HG03442 (cell line): ENCODE data around the gene YIF1B.
"Not testable (repeated sequence)": the region's sequence is repeated elsewhere in the genome, so short reads cannot be mapped to it uniquely, and the experiment has no call there.

Experiments used
- ATAC-seq: cut with Tn5 transposase; IDR thresholded peaks from one replicate; pipeline ENCODE4 v1.9.1; 2021; ENCODE audit warnings: mild to moderate bottlenecking, moderate library complexity; ENCODE audit not compliant: unreplicated experiment

The YIF1B gene, protein sequence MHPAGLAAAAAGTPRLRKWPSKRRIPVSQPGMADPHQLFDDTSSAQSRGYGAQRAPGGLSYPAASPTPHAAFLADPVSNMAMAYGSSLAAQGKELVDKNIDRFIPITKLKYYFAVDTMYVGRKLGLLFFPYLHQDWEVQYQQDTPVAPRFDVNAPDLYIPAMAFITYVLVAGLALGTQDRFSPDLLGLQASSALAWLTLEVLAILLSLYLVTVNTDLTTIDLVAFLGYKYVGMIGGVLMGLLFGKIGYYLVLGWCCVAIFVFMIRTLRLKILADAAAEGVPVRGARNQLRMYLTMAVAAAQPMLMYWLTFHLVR

DNA sequence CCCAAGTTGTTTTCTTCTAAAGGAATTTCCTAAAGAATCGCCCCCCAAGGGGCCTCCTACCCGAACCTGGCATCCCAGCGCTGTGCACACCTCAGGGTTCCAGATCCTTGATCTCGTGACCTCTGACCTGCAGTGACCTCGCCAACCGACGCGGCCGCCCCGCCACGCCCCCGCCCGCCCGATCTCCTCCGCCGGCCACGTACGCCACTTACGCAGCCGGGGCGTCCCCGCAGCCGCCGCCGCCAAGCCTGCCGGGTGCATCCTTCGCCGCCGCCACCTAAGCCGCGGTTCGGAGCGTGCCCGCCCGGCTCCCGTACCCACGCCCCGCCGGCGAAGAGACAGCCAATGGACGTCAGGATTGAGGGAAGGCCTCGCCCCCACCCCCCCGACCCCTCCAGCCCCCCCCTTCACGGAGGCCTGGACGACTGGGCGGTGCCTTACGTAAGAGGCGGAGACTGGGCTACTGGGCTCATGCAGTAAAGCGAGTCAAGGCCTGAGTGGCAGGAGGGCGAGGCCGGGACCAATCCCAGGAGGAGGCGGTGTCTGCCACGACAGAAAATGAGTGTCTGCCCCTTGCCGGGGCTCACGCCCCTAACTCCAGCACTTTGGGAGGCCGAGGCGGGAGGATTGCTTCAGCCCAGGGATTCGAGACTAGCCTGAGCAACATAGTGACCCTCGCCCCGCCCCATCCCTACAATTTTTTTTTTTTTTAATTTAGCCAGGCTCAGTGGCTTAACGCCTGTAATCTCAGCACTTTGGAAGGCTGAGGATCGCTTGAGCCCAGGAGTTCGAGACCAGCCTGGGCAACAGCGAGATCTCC lies at the start of gene YIF1B:
YIF1B (minus strand) TSS at position 291 of the 820 bp plus-strand sequence; CDS start at position 261, 30 bp downstream.
- peak; percentile 88 for ATAC-seq

- not testable (repeated sequence) for ATAC-seq
Measured at GRCh38 chr19:38362946-38363688, 47.4 kb upstream of the YIF1B start.

- ATAC-seq, result no peak
Measured at GRCh38 chr19:38362076-38362945, 46.6 kb upstream of the YIF1B start.

DNA sequence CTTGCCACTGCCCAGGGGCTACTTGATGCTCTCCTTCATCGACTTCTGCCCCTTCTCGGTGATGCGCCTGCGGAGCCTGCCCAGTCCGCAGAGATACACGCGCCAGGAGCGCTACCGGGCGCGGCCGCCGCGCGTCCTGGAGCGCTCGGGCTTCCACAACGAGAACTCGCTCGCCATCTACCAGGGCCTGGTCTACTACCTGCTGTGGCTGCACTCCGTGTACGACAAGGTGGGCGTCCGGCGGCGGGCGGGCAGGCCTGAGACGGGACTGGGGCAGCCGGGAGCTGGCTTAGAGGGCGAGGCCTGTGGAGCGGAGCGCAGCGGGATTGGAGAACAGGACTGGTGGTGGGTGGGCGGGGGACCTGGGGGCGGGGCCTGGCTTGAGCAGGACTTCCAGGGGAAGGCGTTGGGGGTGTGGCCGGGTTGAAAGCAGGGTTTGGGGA lies 45.9 kb upstream of the YIF1B start:
- ATAC-seq, result no peak

DNA sequence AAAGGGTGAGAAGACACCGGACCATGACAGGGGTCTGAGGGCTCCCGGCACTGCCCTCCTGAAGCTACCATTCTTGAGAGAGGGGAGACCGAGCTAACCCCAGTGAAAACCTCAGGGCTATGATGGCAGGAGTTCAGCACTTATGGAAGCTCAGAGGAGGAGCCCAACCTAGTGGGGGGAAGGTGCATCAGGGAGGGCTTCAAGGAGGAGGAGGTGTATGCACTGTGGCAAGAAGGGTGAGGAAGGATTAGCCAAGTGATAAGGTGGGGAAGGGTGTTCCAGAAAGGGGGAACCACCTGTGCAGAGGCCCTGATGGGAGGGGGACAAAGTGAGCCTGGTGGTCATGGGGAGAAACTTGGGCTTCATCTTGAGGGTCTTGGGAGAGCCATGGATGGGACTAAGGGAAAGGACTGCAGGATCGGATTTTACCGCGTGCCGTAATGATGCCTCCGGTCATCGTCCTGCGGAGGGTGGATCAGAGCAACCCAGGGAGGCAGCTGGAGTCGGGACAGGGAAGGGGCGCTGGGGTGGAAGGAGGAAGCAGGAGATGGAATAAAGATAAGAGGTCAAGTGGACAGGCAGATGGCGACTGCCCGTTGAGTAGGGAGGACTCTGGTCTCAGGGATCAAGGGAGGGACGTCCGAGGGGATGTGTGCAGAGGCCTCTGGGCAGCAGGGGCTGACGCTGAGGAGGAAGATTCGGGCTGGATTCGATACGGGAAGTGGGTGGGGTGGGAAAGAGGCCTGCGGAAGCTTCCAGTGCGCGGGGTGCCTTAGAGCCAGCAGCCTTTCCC lies 45.3 kb upstream of the YIF1B start:
- no peak for ATAC-seq

- ATAC-seq, result no peak
Measured at GRCh38 chr19:38360351-38360750, 44.6 kb upstream of the YIF1B start.

- no peak for ATAC-seq
Measured at GRCh38 chr19:38359242-38360021, 43.7 kb upstream of the YIF1B start.

GRCh38 chr19:38358071-38358470 lies 42.3 kb upstream of the YIF1B start:
- no peak for ATAC-seq

- ATAC-seq, result no peak
Measured at GRCh38 chr19:38355728-38356725, 40.3 kb upstream of the YIF1B start.

DNA sequence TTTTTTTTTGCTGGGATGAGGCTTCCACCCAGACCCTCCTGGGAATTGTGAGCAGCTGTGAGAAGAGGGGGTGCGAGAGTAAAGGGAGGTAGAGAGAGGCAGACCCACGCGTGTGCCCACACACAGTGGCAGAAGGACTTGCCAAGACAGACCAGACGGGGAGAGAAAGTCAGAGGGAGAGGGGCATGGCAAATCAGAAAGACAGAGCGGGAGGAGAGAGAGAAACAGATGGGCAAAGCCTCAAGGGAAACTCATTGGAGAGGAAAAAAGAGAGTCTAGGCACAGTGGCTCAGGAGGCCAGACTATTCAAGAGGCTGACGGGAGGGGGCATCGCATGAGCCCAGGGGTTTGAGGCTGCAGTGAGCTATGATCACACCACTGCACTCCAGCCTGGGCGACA lies 36.9 kb upstream of the YIF1B start:
- ATAC-seq, result no peak

DNA sequence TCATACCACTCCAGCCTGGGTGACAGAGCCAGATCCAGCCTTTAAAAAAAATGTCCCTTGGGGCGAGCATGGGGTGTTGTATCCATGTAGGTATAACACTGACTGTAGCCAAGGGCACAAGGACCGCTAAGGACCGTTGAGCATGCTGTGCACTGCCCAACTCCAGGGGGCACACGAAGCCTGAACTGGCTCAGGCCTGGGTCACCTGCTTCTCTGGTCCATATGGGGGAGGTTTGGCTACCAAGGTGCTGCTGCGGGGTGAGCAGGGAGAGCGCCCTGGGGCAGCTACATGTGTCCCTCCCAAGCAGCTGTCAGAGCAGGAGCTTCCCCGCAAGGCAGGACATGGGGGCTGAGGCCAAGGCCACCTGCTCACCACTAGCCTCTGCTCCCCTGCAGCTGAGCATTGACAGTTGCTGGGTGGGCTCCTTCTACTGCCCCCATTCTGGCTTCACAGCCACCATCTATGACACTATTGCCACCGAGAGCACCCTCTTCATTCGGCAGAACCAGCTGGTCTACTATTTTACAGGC lies 36.2 kb upstream of the YIF1B start:
- ATAC-seq, result no peak

DNA sequence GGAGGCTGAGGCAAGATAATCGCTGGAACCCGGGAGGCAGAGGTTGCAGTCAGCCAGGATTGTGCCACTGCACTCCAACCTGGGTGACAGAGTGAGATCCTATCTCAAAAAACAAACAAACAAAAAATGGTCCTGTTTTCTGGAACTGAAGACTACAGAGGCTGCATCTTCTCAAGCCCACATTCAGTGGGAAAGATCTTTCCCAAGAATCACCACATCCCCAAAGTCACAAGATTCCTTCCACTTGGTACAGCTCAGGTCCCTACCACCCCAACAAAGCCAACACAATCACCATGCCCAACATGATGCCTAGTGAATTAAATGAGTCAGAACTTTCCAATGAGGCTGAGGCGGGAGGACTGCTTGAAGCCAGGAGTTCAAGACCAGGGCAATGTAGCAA lies 35.1 kb upstream of the YIF1B start:
- no peak for ATAC-seq

- ATAC-seq, result no peak
Measured at GRCh38 chr19:38346837-38347236, 31.1 kb upstream of the YIF1B start.

GRCh38 chr19:38340927-38341326 lies 25.2 kb upstream of the YIF1B start:
- ATAC-seq, result no peak

- not testable (repeated sequence) for ATAC-seq
Measured at GRCh38 chr19:38339011-38339410, 23.3 kb upstream of the YIF1B start.

DNA sequence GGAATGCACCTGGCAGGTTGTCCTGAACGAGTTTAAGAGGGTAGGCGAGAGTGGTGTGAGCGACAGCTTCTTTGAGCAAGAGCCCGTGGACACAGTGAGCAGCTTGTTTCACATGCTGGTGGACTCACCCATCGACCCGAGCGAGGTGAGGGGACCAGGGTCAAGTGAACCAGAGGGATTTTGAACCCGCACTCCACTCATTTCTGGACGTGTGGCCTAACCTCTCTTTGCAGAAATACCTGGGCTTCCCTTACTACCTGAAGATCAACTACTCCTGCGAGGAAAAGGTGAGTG lies 21.6 kb upstream of the YIF1B start:
- ATAC-seq, result no peak

- peak; percentile 35 for ATAC-seq
Measured at GRCh38 chr19:38336638-38337359, 21.1 kb upstream of the YIF1B start.
